ENCODE data around the gene RNF11.
A peak's percentile ranks its signal among the peaks of the same experiment; 100 is the strongest.

Gene RNF11

GRCh38 chr1:51295926-51296325, 59.9 kb downstream of the RNF11 start:
- no peak for DNase-seq

GRCh38 chr1:51296383-51297357, 60.6 kb downstream of the RNF11 start:
- peak in 52 of 56 donors; percentile 9 to 85 (median 58) for DNase-seq

GRCh38 chr1:51297401-51298321, 61.6 kb downstream of the RNF11 start:
- DNase-seq: no peak

- no peak for DNase-seq
Observed at GRCh38 chr1:51298322-51298705, 62.2 kb downstream of the RNF11 start.

- no peak for DNase-seq
Observed at GRCh38 chr1:51299185-51299885, 63.3 kb downstream of the RNF11 start.

GRCh38 chr1:51299981-51300670, 64.1 kb downstream of the RNF11 start:
- DNase-seq: no peak

GRCh38 chr1:51301152-51301843, 65.2 kb downstream of the RNF11 start:
- no peak for DNase-seq

- DNase-seq: no peak
Observed at GRCh38 chr1:51301844-51302162, 65.7 kb downstream of the RNF11 start.

- no peak for DNase-seq
Observed at GRCh38 chr1:51302270-51302669, 66.2 kb downstream of the RNF11 start.

- DNase-seq: no peak
Observed at GRCh38 chr1:51302746-51303145, 66.7 kb downstream of the RNF11 start.

GRCh38 chr1:51303315-51303714, 67.2 kb downstream of the RNF11 start:
- DNase-seq: no peak

GRCh38 chr1:51303751-51304251, 67.7 kb downstream of the RNF11 start:
- no peak for DNase-seq

GRCh38 chr1:51304360-51304759, 68.3 kb downstream of the RNF11 start:
- DNase-seq: no peak

- DNase-seq: no peak
Observed at GRCh38 chr1:51305371-51305823, 69.3 kb downstream of the RNF11 start.

GRCh38 chr1:51306950-51307349, 70.9 kb downstream of the RNF11 start:
- no peak for DNase-seq

GRCh38 chr1:51308636-51309035, 72.6 kb downstream of the RNF11 start:
- no peak for DNase-seq

GRCh38 chr1:51309291-51309690, 73.2 kb downstream of the RNF11 start:
- no peak for DNase-seq

GRCh38 chr1:51310871-51311613, 75.0 kb downstream of the RNF11 start:
- DNase-seq: no peak

- no peak for DNase-seq
Observed at GRCh38 chr1:51311826-51312225, 75.8 kb downstream of the RNF11 start.
